Thyroid gland (tissue), 4 donors: ENCODE measurements around the gene SCMH1.

Experiments
- CTCF ChIP-seq, 6 experiments: fragments of 200-600 bp in 3 of 6; fragments of 450-650 bp in 3 of 6; sonication (generic) in 3 of 6; IDR thresholded peaks; one replicate each; pipeline ENCODE4 v1.5.1; 2016 to 2019; ENCODE audit warnings: antibody characterized with exemption in 6 of 6, mild to moderate bottlenecking in 2 of 6, inconsistent platforms in 1 of 6, moderate library complexity in 1 of 6
- POLR2A ChIP-seq, 2 donors: fragments of 450-650 bp; IDR thresholded peaks; one replicate each; pipeline ENCODE4 v1.6.1; 2017; ENCODE audit warnings: antibody characterized with exemption in 2 of 2, mild to moderate bottlenecking in 2 of 2, moderate library complexity in 1 of 2

- no peak for TF ChIP-seq POLR2A (IDR thresholded peaks at IDR 0.05)
- peak in 3 of 6 experiments; percentile 33 to 48 (median 36) for TF ChIP-seq CTCF (IDR thresholded peaks at IDR 0.05)
These were observed 2.0 kb downstream of the SCMH1 start for GRCh38 chr1:41239988-41240610.
